GM19395 (cell line): Measurements from ENCODE around the gene SPEM3.

Source experiments
- ATAC-seq: cut with Tn5 transposase; IDR thresholded peaks from one replicate; pipeline ENCODE4 v1.9.1; 2021; ENCODE audit warnings: mild to moderate bottlenecking, moderate library complexity; ENCODE audit not compliant: unreplicated experiment

Gene SPEM3

GRCh38 chr17:7440113-7440833 lies 11.6 kb downstream of the SPEM3 start:
- no peak for ATAC-seq

GRCh38 chr17:7440834-7441195 lies 12.2 kb downstream of the SPEM3 start:
- ATAC-seq, result no peak

GRCh38 chr17:7441266-7441665 lies 12.6 kb downstream of the SPEM3 start:
- no peak for ATAC-seq

- ATAC-seq, result no peak
Observed at GRCh38 chr17:7442142-7442541, 13.5 kb downstream of the SPEM3 start.

- ATAC-seq, result no peak
Observed at GRCh38 chr17:7443499-7444485, 15.1 kb downstream of the SPEM3 start.

GRCh38 chr17:7444682-7445618 lies 16.3 kb downstream of the SPEM3 start, which contains the start of gene CHRNB1:
Gene CHRNB1, plus strand, starts transcription at chr17:7445061. Its CDS starts 67 bp downstream, at chr17:7445128.
- no peak for ATAC-seq

GRCh38 chr17:7445619-7445968 lies 16.9 kb downstream of the SPEM3 start:
- ATAC-seq, result no peak

GRCh38 chr17:7448461-7448860 lies 19.8 kb downstream of the SPEM3 start:
- ATAC-seq, result no peak

- no peak for ATAC-seq
Observed at GRCh38 chr17:7459961-7460545, 31.4 kb downstream of the SPEM3 start.

- ATAC-seq, result no peak
Observed at GRCh38 chr17:7460850-7461660, 32.4 kb downstream of the SPEM3 start.

- ATAC-seq, result no peak
Observed at GRCh38 chr17:7462474-7463371, 34.1 kb downstream of the SPEM3 start.

- no peak for ATAC-seq
Observed at GRCh38 chr17:7463372-7463846, 34.8 kb downstream of the SPEM3 start.

GRCh38 chr17:7464081-7464480 lies 35.4 kb downstream of the SPEM3 start:
- no peak for ATAC-seq

GRCh38 chr17:7465597-7466275 lies 37.1 kb downstream of the SPEM3 start:
- ATAC-seq, result no peak

GRCh38 chr17:7466318-7466638 lies 37.6 kb downstream of the SPEM3 start:
- ATAC-seq, result no peak

GRCh38 chr17:7466639-7467341 lies 38.1 kb downstream of the SPEM3 start:
- ATAC-seq, result no peak

- ATAC-seq, result no peak
Observed at GRCh38 chr17:7467498-7467897, 38.8 kb downstream of the SPEM3 start.

- no peak for ATAC-seq
Observed at GRCh38 chr17:7468290-7468689, 39.6 kb downstream of the SPEM3 start.
